ENCODE data around the gene WNT7B.

WNT7B gene

GRCh38 chr22:45968003-45968650 is 8.8 kb downstream of the WNT7B start:
- no peak for DNase-seq (ENCODE audit: low spot score)
- in situ Hi-C loops (cut with MboI; ENCODE audit: low pct_unique_long_range_greater_than_20kb, low sequenced_read_pairs, unreplicated experiment) = no loop called here
- TF ChIP-seq, protein P1, sequence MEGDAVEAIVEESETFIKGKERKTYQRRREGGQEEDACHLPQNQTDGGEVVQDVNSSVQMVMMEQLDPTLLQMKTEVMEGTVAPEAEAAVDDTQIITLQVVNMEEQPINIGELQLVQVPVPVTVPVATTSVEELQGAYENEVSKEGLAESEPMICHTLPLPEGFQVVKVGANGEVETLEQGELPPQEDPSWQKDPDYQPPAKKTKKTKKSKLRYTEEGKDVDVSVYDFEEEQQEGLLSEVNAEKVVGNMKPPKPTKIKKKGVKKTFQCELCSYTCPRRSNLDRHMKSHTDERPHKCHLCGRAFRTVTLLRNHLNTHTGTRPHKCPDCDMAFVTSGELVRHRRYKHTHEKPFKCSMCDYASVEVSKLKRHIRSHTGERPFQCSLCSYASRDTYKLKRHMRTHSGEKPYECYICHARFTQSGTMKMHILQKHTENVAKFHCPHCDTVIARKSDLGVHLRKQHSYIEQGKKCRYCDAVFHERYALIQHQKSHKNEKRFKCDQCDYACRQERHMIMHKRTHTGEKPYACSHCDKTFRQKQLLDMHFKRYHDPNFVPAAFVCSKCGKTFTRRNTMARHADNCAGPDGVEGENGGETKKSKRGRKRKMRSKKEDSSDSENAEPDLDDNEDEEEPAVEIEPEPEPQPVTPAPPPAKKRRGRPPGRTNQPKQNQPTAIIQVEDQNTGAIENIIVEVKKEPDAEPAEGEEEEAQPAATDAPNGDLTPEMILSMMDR (IDR thresholded peaks at IDR 0.05; ENCODE audit: extremely low read depth, insufficient read depth, missing control alignments) = no peak

- DNase-seq (ENCODE audit: low spot score) = no peak
- TF ChIP-seq, protein P1 (IDR thresholded peaks at IDR 0.05; ENCODE audit: extremely low read depth, insufficient read depth, missing control alignments) = no peak
- in situ Hi-C loops (cut with MboI; ENCODE audit: low pct_unique_long_range_greater_than_20kb, low sequenced_read_pairs, unreplicated experiment) = no loop called here
These were observed 10.0 kb downstream of the WNT7B start for GRCh38 chr22:45966895-45967365.

DNA sequence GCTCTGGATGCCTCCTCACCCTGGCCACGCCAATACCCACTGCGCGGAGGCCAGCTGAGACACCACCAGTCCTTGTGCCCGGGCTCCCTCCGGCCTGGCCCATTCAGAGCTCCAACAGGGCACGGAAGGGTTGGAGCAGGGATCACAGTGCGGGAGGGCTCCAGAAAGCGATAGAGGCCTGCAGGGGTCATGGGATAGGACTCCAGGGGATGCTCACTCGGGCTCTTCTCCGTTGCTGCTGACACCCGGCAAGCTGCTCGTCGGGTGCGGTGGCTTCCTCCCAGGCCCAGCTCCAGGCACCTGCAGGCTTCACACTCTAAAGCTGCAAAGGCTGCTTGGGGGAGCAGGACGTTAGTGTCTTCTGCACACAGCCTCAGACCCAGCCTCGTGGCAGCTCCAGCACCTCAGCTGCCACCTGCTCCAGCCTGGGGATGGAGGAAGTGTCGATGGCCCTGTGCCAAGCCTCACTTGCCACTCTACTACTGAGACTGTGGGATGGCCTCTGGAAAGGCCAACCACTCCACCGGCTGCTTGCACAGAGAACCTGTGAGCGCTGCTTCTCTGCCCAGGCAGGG is 10.6 kb downstream of the WNT7B start:
- in situ Hi-C loops (cut with MboI; ENCODE audit: low pct_unique_long_range_greater_than_20kb, low sequenced_read_pairs, unreplicated experiment) = no loop called here
- TF ChIP-seq, protein P1 (IDR thresholded peaks at IDR 0.05; ENCODE audit: extremely low read depth, insufficient read depth, missing control alignments) = no peak
- DNase-seq (ENCODE audit: low spot score) = no peak

DNA sequence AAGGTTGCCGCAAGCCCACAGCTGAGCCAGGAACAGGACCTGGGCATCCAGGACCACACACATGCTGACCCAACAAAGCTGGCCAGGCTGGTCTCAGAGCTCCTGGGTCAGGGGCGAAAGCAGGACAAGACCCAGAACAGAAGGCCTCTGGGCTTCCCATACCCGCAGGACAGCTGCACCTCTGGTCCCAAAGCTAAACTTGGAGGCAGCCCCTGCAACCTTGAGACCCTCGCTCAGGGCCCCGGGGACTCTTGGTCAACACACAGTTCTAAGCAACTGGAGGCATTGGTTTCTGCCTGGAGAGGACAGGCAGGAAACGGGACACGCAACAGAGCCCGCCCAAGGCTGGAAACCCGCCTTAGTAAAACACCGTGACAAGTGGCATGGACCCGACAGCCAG is 11.4 kb downstream of the WNT7B start:
- DNase-seq (ENCODE audit: low spot score) = no peak
- TF ChIP-seq, protein P1 (IDR thresholded peaks at IDR 0.05; ENCODE audit: extremely low read depth, insufficient read depth, missing control alignments) = no peak
- in situ Hi-C loops (cut with MboI; ENCODE audit: low pct_unique_long_range_greater_than_20kb, low sequenced_read_pairs, unreplicated experiment) = no loop called here

- TF ChIP-seq, protein P1 (IDR thresholded peaks at IDR 0.05; ENCODE audit: extremely low read depth, insufficient read depth, missing control alignments) = no peak
- in situ Hi-C loops (cut with MboI; ENCODE audit: low pct_unique_long_range_greater_than_20kb, low sequenced_read_pairs, unreplicated experiment) = no loop called here
- DNase-seq (ENCODE audit: low spot score) = no peak
These were observed 11.9 kb downstream of the WNT7B start for GRCh38 chr22:45964926-45965527.

DNA sequence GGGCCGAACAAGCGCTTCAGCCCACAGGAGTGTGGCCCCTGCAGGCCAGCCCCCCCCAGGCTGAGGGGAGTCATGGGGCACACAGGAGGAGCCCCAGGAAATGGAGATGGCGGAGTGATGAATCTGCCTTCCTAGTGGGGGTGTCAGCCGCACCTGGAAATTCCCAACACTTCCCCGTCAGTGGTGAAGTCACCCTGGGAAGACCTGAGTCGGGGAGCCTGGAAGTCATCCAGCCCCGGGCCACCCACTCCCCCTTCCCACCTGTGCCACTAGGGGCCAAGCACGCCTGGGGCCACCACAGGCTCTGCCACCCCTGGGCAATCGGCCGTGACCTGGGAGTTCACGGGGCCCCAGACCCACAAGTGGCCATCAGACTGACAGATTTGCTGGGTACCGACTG is 12.6 kb downstream of the WNT7B start:
- TF ChIP-seq, protein P1 (IDR thresholded peaks at IDR 0.05; ENCODE audit: extremely low read depth, insufficient read depth, missing control alignments) = no peak
- in situ Hi-C loops (cut with MboI; ENCODE audit: low pct_unique_long_range_greater_than_20kb, low sequenced_read_pairs, unreplicated experiment) = no loop called here
- DNase-seq (ENCODE audit: low spot score) = no peak

Measured in GM13977 (cell line).